ENCODE measurements around the gene RSAD1. TPM values are rescaled to one million over a fixed set of nuclear protein-coding genes. Genes with fewer than 3 reads are reported as not detected.

The RSAD1 gene
- total and polyA plus RNA-seq, 4 donors = 10.8 to 22.7 (median 18.6) TPM

DNA sequence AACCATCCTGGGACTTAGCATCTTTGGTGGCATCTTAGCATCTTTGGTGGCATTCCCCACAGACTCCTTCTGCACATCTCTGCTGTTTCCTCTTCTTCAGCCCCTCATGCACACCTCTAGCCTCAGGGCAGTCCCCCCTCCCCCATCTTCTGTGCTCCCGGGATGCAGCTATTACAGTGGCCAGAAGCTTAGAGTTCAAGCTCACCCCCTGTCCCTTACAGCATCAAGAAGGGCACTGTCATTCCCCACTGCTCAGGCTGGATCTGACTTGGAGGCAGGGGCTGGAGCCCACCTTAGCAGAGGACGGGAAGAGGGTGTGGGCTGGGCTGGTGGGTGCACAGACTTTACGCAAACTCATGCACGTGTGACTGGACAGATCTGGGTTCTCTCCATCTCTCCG, 54.5 kb downstream of the RSAD1 start:
- WGBS = 26% methylated on average over 5 of the region's 5 CpGs
- H3K4me3 ChIP-seq (ENCODE audit: low read depth in 1 of 3, low read length in 3 of 3) = no peak overlapping the region
- H3K9me3 ChIP-seq (ENCODE audit: control insufficient read depth in 4 of 4, low read length in 3 of 4) = no peaks in the 10 kb centered on the region
- TF ChIP-seq TAF1 (conservative IDR thresholded peaks at IDR 0.05) = no peak
- no peak for TF ChIP-seq SP1 (IDR thresholded peaks at IDR 0.05)
- TF ChIP-seq, protein P1, sequence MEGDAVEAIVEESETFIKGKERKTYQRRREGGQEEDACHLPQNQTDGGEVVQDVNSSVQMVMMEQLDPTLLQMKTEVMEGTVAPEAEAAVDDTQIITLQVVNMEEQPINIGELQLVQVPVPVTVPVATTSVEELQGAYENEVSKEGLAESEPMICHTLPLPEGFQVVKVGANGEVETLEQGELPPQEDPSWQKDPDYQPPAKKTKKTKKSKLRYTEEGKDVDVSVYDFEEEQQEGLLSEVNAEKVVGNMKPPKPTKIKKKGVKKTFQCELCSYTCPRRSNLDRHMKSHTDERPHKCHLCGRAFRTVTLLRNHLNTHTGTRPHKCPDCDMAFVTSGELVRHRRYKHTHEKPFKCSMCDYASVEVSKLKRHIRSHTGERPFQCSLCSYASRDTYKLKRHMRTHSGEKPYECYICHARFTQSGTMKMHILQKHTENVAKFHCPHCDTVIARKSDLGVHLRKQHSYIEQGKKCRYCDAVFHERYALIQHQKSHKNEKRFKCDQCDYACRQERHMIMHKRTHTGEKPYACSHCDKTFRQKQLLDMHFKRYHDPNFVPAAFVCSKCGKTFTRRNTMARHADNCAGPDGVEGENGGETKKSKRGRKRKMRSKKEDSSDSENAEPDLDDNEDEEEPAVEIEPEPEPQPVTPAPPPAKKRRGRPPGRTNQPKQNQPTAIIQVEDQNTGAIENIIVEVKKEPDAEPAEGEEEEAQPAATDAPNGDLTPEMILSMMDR (IDR thresholded peaks at IDR 0.05; ENCODE audit: low read depth, low read length, missing input control) = no peak
- TF ChIP-seq, protein P2, sequence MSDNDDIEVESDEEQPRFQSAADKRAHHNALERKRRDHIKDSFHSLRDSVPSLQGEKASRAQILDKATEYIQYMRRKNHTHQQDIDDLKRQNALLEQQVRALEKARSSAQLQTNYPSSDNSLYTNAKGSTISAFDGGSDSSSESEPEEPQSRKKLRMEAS (IDR thresholded peaks at IDR 0.05) = no peak
- peaks cover 1 to 13% (median 6%) of the 10 kb centered on the region in 4 donors for H3K4me1 ChIP-seq (ENCODE audit: control insufficient read depth in 4 of 4, insufficient read depth in 4 of 4, low read length in 3 of 4)
- no peaks in the 10 kb centered on the region for H3K36me3 ChIP-seq (ENCODE audit: control insufficient read depth in 4 of 4, insufficient read depth in 3 of 4, low read depth in 1 of 4, low read length in 3 of 4)
- H3K27ac ChIP-seq (ENCODE audit: low read depth in 1 of 2, low read length in 2 of 2) = no peak overlapping the region
- H3K9ac ChIP-seq (ENCODE audit: low read depth in 1 of 2, low read length in 2 of 2) = no peak overlapping the region
- no peak for DNase-seq (ENCODE audit: low spot score)
- peaks cover 0 to 13% (median 4%) of the 10 kb centered on the region in 4 donors for H3K27me3 ChIP-seq (ENCODE audit: control insufficient read depth in 4 of 4, insufficient read depth in 4 of 4, low read length in 3 of 4)

DNA sequence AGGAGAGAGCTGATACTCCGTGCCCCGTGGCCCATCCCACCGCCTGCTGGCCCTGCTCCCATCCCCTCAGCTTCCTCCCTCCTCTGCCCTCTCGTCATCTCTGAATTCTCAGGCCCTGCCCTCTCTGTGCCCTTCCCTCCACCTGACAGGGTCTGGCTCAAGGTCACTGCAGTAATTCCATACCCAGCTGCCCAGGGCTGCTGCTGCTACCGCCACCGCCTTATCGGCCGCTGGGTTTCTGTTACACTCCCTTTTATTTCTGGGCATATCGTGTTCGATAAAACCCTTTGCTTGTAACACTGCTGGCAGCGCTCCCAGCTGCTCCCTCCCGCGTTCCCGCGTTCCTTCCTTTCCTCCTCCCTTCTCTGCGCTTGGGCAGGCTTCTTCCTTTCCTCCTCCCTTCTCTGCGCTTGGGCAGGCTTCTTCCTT, 55.1 kb downstream of the RSAD1 start:
- 6% methylated on average over 17 of the region's 17 CpGs for WGBS
- Histone ChIP-seq H3K9ac (ENCODE audit: low read depth in 1 of 2, low read length in 2 of 2) (no peak overlapping the region), H3K9me3 (ENCODE audit: control insufficient read depth in 4 of 4, low read length in 3 of 4) (no peaks in the 10 kb centered on the region), H3K36me3 (ENCODE audit: control insufficient read depth in 4 of 4, insufficient read depth in 3 of 4, low read depth in 1 of 4, low read length in 3 of 4) (no peaks in the 10 kb centered on the region), H3K4me1 (ENCODE audit: control insufficient read depth in 4 of 4, insufficient read depth in 4 of 4, low read length in 3 of 4) (peaks cover 1 to 13% (median 6%) of the 10 kb centered on the region in 4 donors), H3K4me3 (ENCODE audit: low read depth in 1 of 3, low read length in 3 of 3) (no peak overlapping the region), H3K27me3 (ENCODE audit: control insufficient read depth in 4 of 4, insufficient read depth in 4 of 4, low read length in 3 of 4) (peaks cover 0 to 13% (median 4%) of the 10 kb centered on the region in 4 donors), H3K27ac (ENCODE audit: low read depth in 1 of 2, low read length in 2 of 2) (no peak overlapping the region)
- peak; percentile 52 for DNase-seq (ENCODE audit: low spot score)
- TF ChIP-seq, protein P2 (IDR thresholded peaks at IDR 0.05) = no peak
- TF ChIP-seq NR2F2 (IDR thresholded peaks at IDR 0.05) (no peak), JUND (IDR thresholded peaks at IDR 0.05) (no peak), HNF4A (conservative IDR thresholded peaks at IDR 0.05) (no peak), EGR1 (IDR thresholded peaks at IDR 0.05; ENCODE audit: low read depth in 2 of 2) (no peak), TAF1 (conservative IDR thresholded peaks at IDR 0.05) (no peak), RAD21 (IDR thresholded peaks at IDR 0.05) (no peak), SP1 (IDR thresholded peaks at IDR 0.05) (no peak)
- TF ChIP-seq, protein P3, sequence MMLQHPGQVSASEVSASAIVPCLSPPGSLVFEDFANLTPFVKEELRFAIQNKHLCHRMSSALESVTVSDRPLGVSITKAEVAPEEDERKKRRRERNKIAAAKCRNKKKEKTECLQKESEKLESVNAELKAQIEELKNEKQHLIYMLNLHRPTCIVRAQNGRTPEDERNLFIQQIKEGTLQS (IDR thresholded peaks at IDR 0.05) = no peak
- TF ChIP-seq, protein P1 (IDR thresholded peaks at IDR 0.05; ENCODE audit: low read depth, low read length, missing input control) = no peak
- TF ChIP-seq, protein P4, sequence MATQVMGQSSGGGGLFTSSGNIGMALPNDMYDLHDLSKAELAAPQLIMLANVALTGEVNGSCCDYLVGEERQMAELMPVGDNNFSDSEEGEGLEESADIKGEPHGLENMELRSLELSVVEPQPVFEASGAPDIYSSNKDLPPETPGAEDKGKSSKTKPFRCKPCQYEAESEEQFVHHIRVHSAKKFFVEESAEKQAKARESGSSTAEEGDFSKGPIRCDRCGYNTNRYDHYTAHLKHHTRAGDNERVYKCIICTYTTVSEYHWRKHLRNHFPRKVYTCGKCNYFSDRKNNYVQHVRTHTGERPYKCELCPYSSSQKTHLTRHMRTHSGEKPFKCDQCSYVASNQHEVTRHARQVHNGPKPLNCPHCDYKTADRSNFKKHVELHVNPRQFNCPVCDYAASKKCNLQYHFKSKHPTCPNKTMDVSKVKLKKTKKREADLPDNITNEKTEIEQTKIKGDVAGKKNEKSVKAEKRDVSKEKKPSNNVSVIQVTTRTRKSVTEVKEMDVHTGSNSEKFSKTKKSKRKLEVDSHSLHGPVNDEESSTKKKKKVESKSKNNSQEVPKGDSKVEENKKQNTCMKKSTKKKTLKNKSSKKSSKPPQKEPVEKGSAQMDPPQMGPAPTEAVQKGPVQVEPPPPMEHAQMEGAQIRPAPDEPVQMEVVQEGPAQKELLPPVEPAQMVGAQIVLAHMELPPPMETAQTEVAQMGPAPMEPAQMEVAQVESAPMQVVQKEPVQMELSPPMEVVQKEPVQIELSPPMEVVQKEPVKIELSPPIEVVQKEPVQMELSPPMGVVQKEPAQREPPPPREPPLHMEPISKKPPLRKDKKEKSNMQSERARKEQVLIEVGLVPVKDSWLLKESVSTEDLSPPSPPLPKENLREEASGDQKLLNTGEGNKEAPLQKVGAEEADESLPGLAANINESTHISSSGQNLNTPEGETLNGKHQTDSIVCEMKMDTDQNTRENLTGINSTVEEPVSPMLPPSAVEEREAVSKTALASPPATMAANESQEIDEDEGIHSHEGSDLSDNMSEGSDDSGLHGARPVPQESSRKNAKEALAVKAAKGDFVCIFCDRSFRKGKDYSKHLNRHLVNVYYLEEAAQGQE (IDR thresholded peaks at IDR 0.05) = no peak

Measured in liver (tissue), 9 donors.